ENCODE measurements around the gene GLIPR2.

GRCh38 chr9:36207546-36208012 is 71.0 kb downstream of the GLIPR2 start:
- TF ChIP-seq CTCF (IDR thresholded peaks at IDR 0.05; ENCODE audit: poor library complexity, severe bottlenecking) (no peak), SMC3 (conservative IDR thresholded peaks at IDR 0.05; ENCODE audit: poor library complexity) (no peak), POLR2AphosphoS5 (IDR thresholded peaks at IDR 0.05) (no peak), EZH2 (IDR thresholded peaks at IDR 0.05; ENCODE audit: borderline replicate concordance, insufficient read depth, low read length, poor library complexity, severe bottlenecking) (no peak), REST (IDR thresholded peaks at IDR 0.05; ENCODE audit: borderline replicate concordance) (no peak), MXI1 (conservative IDR thresholded peaks at IDR 0.05; ENCODE audit: poor library complexity, severe bottlenecking) (no peak), RAD21 (conservative IDR thresholded peaks at IDR 0.05) (no peak)

Data from neural cell (in vitro differentiated cells).